Measurements from ENCODE around the gene SPTLC3. TPM values are rescaled to one million over a fixed set of nuclear protein-coding genes. Genes with fewer than 3 reads are reported as not detected.

The SPTLC3 gene
- polyA plus RNA-seq, 3 donors: 0.01 TPM; not detected in 2

DNA sequence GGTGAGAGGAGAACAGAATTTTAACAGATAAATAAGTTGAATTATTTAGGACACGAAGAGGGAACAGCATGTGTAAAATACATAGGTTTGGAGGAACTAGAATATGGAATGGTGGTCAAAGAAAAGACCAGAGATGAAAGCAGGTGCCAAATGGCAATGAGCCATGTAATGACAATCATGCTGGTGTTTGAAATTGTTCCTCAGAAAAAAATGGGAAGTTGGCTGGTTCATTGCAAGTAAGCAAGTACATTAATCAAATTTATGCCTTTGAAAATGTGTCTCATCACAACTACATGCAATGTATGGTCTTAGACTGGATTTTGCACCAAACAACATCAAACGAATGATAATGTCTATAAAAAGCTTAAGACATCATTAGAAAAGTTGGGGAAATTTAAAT, 83.3 kb downstream of the SPTLC3 start:
- WGBS (ENCODE audit: insufficient coverage): 29% methylated on average over 1 of the region's 2 CpGs
- Mint-ChIP-seq H3K36me3 (no peaks in the 10 kb centered on the region), H3K4me1 (no peaks in the 10 kb centered on the region), H3K4me3 (no peak overlapping the region), H3K27ac (no peak overlapping the region), H3K27me3 (ENCODE audit: low read depth in 3 of 3) (peaks cover 0 to 2% (median 0%) of the 10 kb centered on the region in 3 donors), H3K9me3 (peaks cover 0 to 5% (median 2%) of the 10 kb centered on the region in 7 donors)
- Histone ChIP-seq H3K9me3 (replicated peaks in 1 of 2; ENCODE audit: control insufficient read depth in 1 of 2, insufficient read depth in 1 of 2, low read length in 2 of 2) (no peaks in the 10 kb centered on the region), H3K4me3 (replicated peaks in 1 of 3; ENCODE audit: low read depth in 2 of 3, low read length in 3 of 3) (no peak overlapping the region), H2AFZ (ENCODE audit: insufficient read depth, low read depth, low read length, poor library complexity, severe bottlenecking) (no peak overlapping the region), H3K36me3 (replicated peaks in 1 of 2; ENCODE audit: control insufficient read depth in 1 of 2, insufficient read depth in 2 of 2, low read length in 2 of 2) (no peaks in the 10 kb centered on the region), H3K79me2 (ENCODE audit: insufficient read depth, low read length) (no peaks in the 10 kb centered on the region), H3K4me2 (replicated peaks; ENCODE audit: extremely low read depth, low read length, poor library complexity, severe bottlenecking) (no peak overlapping the region), H3K27me3 (ENCODE audit: control insufficient read depth in 2 of 2, insufficient read depth in 2 of 2, low read length in 2 of 2) (no peaks in the 10 kb centered on the region), H3K27ac (ENCODE audit: low read depth in 1 of 2, low read length in 2 of 2) (no peak overlapping the region), H3K9ac (ENCODE audit: insufficient read depth, low read length, poor library complexity, severe bottlenecking) (no peak overlapping the region), H3K4me1 (ENCODE audit: control insufficient read depth in 1 of 2, insufficient read depth in 2 of 2, low read length in 2 of 2) (no peaks in the 10 kb centered on the region), H4K20me1 (ENCODE audit: insufficient read depth, low read length) (no peaks in the 10 kb centered on the region)
- intact Hi-C loops (cut with micrococcal nuclease): no loop called here
- TF ChIP-seq CTCF (IDR thresholded peaks at IDR 0.05): no peak
- DNase-seq: no peak

DNA sequence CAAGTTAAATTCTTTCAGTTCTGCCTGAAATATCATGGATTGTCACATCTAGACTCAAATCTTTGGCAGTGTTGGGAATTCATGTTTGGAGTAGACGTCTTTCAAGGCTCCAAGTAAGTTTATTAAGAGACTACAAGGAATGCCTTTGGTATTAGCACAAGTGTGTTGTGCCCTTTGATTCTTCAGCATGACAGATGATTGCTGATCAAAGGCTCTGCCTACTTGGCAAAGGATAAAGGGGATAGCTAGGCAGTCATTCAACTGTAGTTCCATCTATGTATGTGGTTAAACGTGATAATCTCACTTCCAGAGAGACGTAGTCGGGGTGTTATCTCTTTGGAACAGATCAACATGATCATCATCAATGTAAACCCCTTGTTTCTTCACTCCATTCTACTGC, 86.2 kb downstream of the SPTLC3 start:
- H3K9me3 ChIP-seq (replicated peaks in 1 of 2; ENCODE audit: control insufficient read depth in 1 of 2, insufficient read depth in 1 of 2, low read length in 2 of 2): no peaks in the 10 kb centered on the region
- no peaks in the 10 kb centered on the region for H3K4me1 ChIP-seq (ENCODE audit: control insufficient read depth in 1 of 2, insufficient read depth in 2 of 2, low read length in 2 of 2)
- no peak overlapping the region for H2AFZ ChIP-seq (ENCODE audit: insufficient read depth, low read depth, low read length, poor library complexity, severe bottlenecking)
- H3K27me3 ChIP-seq (ENCODE audit: control insufficient read depth in 2 of 2, insufficient read depth in 2 of 2, low read length in 2 of 2): no peaks in the 10 kb centered on the region
- Mint-ChIP-seq H3K27ac (no peak overlapping the region), H3K9me3 (no peaks in the 10 kb centered on the region), H3K36me3 (no peaks in the 10 kb centered on the region), H3K4me1 (no peaks in the 10 kb centered on the region), H3K4me3 (no peak overlapping the region), H3K27me3 (ENCODE audit: low read depth in 3 of 3) (no peaks in the 10 kb centered on the region)
- H3K36me3 ChIP-seq (replicated peaks in 1 of 2; ENCODE audit: control insufficient read depth in 1 of 2, insufficient read depth in 2 of 2, low read length in 2 of 2): no peaks in the 10 kb centered on the region
- no peak overlapping the region for H3K4me2 ChIP-seq (replicated peaks; ENCODE audit: extremely low read depth, low read length, poor library complexity, severe bottlenecking)
- no peaks in the 10 kb centered on the region for H3K79me2 ChIP-seq (ENCODE audit: insufficient read depth, low read length)
- H3K9ac ChIP-seq (ENCODE audit: insufficient read depth, low read length, poor library complexity, severe bottlenecking): no peak overlapping the region
- no peak overlapping the region for H3K4me3 ChIP-seq (replicated peaks in 1 of 3; ENCODE audit: low read depth in 2 of 3, low read length in 3 of 3)
- 80% methylated on average over 1 of the region's 4 CpGs for WGBS (ENCODE audit: insufficient coverage)
- intact Hi-C loops (cut with micrococcal nuclease): no loop called here
- TF ChIP-seq CTCF (IDR thresholded peaks at IDR 0.05): no peak
- no peak overlapping the region for H3K27ac ChIP-seq (ENCODE audit: low read depth in 1 of 2, low read length in 2 of 2)
- H4K20me1 ChIP-seq (ENCODE audit: insufficient read depth, low read length): no peaks in the 10 kb centered on the region
- no peak for DNase-seq

Data from CD14-positive monocyte (primary cell).